HAP-1 (cell line): Measurements from ENCODE around the gene NDUFC2.

ENCODE experiments used
- DNase-seq, 2 experiments: peaks; one replicate each; pipeline ENCODE4 v3.0.0-alpha.2; 2016 to 2020; ENCODE audit warnings: low spot score in 2 of 2
- H3K27me3 ChIP-seq: fragments of 250-450 bp; sonication (Bioruptor Pico); 2 replicates; pipeline ENCODE4 v1.5.1; 2020; ENCODE audit warnings: low read depth, mild to moderate bottlenecking, moderate library complexity
- H3K36me3 ChIP-seq: fragments of 250-450 bp; sonication (Bioruptor Pico); replicated peaks from 2 replicates; pipeline ENCODE4 v1.5.1; 2020; ENCODE audit warnings: mild to moderate bottlenecking
- H3K4me1 ChIP-seq: fragments of 250-450 bp; sonication (Bioruptor Pico); 2 replicates; pipeline ENCODE4 v1.5.1; 2020; ENCODE audit warnings: mild to moderate bottlenecking
- H3K4me3 ChIP-seq: fragments of 250-450 bp; sonication (Bioruptor Pico); 2 replicates; pipeline ENCODE4 v1.5.1; 2020; ENCODE audit warnings: mild to moderate bottlenecking, moderate library complexity
- H3K9me3 ChIP-seq: fragments of 250-450 bp; sonication (Bioruptor Pico); 2 replicates; pipeline ENCODE4 v1.5.1; 2020; ENCODE audit warnings: mild to moderate bottlenecking, moderate library complexity
- in situ Hi-C: fragments of 300-500 bp; cut with MboI; formaldehyde crosslinking; loops from 3 replicates; pipeline ENCODE4 v1.14.3; 2020; ENCODE audit warnings: low sequenced_read_pairs, inconsistent platforms, mixed read lengths

NDUFC2 gene

DNA sequence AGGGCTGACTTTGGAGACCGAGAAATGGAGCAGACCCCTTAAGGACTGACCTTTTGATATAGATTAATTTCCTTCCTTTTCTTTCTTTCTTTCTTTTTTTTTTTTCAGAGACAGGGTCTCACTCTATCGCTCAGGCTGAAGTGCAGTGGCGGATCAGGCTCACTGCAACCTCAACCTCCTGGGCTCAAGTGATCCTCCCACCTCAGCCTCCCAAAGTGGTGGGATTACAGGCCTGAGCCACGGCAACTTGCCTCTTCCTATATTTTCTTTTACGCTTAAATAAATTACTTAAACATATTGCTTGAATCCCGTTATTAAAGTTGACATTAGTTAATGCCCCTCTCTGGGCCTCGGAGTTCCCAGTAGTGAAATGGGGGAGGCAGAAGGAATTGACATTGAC lies 56.2 kb downstream of the NDUFC2 start:
- in situ Hi-C loops: no loop called here
- Histone ChIP-seq H3K36me3 (no peaks in the 10 kb centered on the region), H3K9me3 (no peaks in the 10 kb centered on the region), H3K4me3 (no peak overlapping the region), H3K4me1 (no peaks in the 10 kb centered on the region), H3K27me3 (no peaks in the 10 kb centered on the region)
- no peak for DNase-seq

DNA sequence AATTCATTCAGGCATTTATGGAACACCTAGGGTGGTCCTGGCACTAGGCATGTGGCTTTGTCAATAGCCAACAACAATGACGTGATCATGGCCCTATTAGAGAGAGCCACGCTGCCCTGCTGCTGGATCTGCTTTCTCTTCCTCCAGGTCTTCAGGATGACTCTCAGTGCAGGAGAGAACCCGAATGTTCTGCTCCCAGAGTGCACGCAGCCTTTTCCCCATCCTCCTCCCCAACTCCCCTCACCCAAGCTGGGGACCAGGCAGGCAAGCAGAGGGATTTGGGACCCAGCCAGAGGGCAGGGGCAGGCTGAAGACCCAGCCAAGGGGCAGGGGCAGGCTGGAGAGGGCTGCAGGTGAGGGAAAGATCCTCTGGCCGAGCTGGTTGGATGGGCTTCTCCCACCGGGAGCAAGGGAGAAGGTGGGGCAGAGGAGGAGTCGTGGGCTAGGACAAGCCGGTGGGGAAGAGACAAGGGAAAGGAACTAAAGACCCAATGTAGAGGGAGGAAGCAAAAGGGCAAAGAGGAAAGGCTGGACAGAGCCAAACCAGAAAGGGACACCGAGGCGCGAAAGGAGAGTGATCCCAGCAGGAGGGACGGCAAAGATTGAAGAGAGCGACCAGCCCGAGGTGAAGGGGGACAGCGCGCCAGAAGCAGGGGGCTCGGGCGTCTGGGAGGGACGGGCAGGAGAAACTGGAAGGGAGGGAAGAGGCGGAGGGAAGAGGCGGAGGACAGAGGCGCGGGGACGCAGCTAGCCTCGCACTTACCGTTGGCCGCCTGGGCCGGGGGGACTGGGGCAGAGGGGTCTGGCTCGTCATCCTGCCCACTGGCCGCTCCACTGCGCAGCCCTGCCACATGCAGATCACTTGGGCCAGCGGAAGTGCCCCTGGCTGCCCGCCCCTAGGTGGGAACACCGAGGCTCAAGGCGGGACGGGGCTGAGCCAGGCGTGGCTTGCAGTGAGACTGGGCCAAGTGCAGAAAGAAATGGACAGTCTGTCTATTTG lies 57.0 kb downstream of the NDUFC2 start, which contains the start of gene KCTD14:
Gene KCTD14 (minus strand): TSS at position 880 of the 1,000 bp plus-strand sequence. CDS start 27 bp downstream, at position 853.
- no peak for DNase-seq
- Histone ChIP-seq H3K36me3 (no peaks in the 10 kb centered on the region), H3K4me1 (no peaks in the 10 kb centered on the region), H3K27me3 (no peaks in the 10 kb centered on the region), H3K9me3 (no peaks in the 10 kb centered on the region), H3K4me3 (no peak within 1 kb of the TSS)
- in situ Hi-C loops: no loop called here

DNA sequence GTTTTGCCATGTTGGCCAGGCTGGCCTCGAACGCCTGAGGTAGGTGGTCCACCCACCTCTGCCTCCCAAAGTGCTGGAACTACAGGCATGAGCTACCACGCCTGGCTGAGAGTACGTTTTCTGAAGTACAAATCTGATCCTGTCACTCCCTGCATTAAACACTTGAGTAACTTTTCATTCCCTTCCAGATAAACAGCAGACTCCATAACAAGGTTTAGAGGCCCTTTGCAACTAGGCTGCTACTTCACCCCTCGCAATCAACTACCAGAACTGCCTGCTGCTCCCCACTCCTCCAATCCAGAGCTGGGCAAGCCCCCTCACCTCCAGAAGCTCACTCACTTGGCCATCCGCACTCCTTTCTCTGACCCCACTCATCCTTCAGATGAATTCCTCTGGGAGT lies 58.1 kb downstream of the NDUFC2 start:
- Histone ChIP-seq H3K4me3 (no peak overlapping the region), H3K9me3 (no peaks in the 10 kb centered on the region), H3K4me1 (no peaks in the 10 kb centered on the region), H3K36me3 (no peaks in the 10 kb centered on the region), H3K27me3 (no peaks in the 10 kb centered on the region)
- in situ Hi-C loops: no loop called here
- no peak for DNase-seq

DNA sequence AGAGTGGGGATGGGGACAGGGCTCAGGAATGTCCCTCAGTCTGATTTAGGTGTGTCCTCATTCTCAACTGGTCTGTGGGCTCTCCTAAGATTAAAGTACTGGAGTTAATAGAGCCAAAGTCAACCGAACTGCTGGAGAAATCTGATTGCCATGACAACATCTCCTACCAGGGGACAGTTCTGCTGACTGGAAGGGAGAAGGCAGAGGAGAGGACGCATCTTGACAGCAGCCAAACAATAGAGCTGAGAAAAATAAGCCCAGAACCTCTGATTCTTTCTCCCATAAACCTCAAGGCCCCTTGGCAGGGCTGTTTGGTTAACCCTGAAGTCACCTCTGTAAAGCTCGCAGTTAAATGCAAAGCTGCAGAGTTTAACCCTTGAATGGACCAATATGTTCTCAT lies 59.4 kb downstream of the NDUFC2 start:
- no peaks in the 10 kb centered on the region for H3K9me3 ChIP-seq
- no peaks in the 10 kb centered on the region for H3K36me3 ChIP-seq
- H3K27me3 ChIP-seq: no peaks in the 10 kb centered on the region
- H3K4me3 ChIP-seq: no peak overlapping the region
- H3K4me1 ChIP-seq: no peaks in the 10 kb centered on the region
- no peak for DNase-seq
- in situ Hi-C loops: no loop called here

DNA sequence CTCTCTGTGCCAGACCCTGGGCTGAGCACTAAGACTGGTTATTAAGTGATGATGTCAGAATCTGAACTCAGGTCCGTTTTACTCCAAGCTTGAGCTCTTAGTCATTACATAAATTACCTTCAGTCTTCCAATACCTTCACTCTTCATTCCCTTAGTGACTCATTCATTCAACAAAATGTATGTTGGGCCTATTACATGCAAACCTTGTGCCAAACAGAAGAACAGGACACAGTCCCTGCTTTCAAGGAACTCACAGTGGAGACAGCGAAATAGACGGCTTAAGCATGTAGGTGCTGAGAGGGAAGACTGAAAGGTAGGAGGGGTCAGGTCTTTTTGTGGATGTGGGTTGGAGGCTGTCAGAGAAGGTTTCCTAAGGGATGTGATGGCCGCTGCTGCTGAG lies 59.9 kb downstream of the NDUFC2 start:
- Histone ChIP-seq H3K27me3 (no peaks in the 10 kb centered on the region), H3K9me3 (no peaks in the 10 kb centered on the region), H3K4me1 (no peaks in the 10 kb centered on the region), H3K36me3 (no peaks in the 10 kb centered on the region), H3K4me3 (no peak overlapping the region)
- DNase-seq: no peak
- in situ Hi-C loops: no loop called here
